NCI-H1105 treated with DMSO at 0.1 percent for 48 hours (cell line): Measurements from ENCODE around the gene ANKMY1.

Source experiments
- DNase-seq: peaks from one replicate; lab custom pipeline; 2025; lab: John Stamatoyannopoulos, UW

ANKMY1 gene, protein sequence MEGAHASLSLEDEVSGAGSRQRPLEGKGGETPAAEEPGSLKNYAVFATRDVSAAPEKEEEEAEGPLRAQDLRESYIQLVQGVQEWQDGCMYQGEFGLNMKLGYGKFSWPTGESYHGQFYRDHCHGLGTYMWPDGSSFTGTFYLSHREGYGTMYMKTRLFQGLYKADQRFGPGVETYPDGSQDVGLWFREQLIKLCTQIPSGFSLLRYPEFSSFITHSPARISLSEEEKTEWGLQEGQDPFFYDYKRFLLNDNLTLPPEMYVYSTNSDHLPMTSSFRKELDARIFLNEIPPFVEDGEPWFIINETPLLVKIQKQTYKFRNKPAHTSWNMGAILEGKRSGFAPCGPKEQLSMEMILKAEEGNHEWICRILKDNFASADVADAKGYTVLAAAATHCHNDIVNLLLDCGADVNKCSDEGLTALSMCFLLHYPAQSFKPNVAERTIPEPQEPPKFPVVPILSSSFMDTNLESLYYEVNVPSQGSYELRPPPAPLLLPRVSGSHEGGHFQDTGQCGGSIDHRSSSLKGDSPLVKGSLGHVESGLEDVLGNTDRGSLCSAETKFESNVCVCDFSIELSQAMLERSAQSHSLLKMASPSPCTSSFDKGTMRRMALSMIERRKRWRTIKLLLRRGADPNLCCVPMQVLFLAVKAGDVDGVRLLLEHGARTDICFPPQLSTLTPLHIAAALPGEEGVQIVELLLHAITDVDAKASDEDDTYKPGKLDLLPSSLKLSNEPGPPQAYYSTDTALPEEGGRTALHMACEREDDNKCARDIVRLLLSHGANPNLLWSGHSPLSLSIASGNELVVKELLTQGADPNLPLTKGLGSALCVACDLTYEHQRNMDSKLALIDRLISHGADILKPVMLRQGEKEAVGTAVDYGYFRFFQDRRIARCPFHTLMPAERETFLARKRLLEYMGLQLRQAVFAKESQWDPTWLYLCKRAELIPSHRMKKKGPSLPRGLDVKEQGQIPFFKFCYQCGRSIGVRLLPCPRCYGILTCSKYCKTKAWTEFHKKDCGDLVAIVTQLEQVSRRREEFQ

DNA sequence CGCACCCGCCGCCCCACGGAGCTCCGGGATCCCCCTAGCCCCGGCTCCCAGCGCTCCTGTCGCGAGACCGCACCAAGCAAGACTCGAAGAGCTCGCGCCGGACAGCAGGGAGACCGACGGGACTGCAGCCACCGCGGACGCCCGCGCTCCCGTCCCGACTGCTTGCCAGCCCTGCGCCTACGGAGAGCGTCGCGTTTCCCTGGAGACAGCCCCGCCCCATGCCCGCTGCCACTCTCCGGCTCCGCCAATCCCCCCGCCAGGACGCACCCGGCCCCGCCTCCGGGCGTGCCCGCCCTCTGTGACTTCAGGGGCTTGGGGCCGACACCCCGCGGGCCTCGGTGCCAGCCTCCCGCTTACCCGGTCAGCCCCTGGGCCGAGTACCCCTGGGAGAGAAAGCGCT is at the start of gene ANKMY1:
Gene ANKMY1, minus strand, starts transcription at position 181 of the 400 bp plus-strand sequence. CDS start 653 bp downstream, outside the sequence.
- no peak for DNase-seq

DNA sequence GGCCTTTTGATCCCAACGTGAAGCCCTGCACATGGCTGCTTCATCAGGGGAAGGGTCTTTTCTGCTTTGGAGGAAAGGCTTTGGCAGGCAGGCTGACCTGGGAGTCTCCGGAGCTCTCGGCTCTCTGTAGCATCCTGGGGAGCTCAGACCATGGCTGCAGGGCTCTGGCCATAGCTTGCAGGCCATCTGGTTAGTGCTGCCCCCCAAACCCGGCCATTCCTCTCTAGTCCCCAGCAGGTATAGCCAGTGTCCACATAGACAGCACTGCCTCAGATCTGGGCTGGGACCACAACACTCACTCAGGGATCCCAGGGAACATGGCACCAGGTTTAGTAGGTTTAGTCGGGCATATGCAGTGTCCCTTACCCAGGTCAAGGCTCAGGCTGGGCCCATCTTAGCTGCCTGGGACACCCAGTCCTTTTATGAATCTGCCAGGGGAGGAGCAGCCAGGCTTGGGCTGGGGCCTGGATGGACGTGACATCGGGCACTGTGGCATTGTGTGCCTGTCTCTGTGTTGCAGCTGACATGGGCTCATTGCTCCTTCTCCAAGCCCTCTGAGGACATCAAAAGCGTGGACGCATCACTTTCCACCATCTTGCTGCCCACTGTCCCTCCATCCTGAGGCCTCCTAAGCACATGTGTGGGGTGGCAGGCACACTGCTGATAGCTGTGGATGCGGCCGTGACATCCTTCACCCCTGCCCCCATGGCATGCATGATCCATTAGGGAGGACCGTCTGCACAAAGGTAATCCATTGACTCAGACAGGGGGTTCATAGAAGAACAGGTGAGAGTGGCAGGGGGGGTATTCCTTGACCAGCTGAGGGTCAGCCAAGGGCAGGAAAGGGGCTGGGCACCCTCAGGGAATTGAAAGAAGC is 48.3 kb upstream of the ANKMY1 start:
- no peak for DNase-seq

DNA sequence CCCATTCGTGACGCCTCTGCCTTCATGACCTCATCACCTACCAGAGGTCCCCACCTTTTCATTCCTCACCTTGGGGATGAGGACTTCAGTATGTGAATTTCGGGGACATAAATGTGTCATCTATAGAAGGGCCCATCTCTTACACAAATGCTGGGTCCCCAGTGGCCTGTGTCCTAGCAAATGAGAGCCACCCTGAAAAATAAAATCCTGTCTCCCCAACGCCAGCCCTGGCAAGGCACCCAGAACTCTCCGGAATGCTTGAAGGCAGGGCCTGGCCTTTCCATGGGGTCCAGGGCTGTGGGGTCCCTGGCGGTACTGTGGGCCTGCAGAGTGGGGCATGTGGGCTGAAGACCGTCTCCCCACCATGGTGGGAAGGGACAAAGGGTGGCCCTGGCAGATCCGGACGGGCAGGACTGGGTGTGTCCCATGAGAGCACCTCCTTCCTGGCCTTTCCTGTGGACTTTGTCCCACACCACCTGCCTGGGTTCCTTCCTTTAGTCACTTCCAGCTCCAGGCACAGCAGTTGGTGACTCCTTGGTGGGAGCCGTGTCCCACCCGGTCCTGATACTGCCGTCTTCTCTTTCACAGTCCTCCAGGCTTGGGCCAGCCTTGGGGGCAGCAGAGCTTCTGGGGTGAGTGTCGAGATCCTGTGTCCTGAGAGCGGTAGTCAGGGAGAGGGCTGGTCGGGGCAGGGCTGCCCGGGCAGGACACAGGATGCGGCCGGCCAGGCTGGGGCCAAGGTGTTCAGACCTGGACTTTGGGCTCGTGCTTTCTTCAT is 47.3 kb upstream of the ANKMY1 start:
- no peak for DNase-seq

DNA sequence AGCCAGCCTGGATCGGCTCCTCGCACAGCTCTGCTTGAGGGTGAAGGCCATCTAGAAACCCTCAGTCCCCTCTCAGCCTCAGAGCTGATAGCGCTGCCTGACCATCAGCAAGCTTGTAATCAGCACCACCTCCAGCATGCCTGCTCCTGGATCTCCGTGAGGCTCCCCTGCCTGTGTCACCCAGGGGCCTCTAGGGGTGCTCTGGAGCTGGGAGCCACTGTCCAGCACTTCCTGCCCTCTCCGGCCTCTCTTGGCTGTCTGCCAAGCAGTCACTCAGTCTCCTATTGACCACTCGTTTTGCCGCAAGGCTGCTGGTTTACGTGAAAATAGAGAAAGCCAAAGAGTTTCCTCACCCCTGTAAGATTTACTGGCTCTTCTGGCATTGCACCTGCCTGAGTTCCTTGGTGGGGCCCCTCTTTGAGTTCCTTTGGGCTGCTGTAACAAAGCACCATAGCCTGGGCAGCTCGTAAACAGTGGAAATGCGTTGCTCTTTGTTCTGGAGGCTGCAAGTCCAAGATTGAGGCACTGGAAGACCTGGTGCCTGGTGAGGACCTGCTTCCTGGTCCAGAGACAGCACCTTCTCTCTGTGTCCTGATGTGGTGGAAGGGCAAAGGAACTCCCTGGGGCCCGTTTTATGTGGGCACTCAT is 46.6 kb upstream of the ANKMY1 start:
- no peak for DNase-seq

DNA sequence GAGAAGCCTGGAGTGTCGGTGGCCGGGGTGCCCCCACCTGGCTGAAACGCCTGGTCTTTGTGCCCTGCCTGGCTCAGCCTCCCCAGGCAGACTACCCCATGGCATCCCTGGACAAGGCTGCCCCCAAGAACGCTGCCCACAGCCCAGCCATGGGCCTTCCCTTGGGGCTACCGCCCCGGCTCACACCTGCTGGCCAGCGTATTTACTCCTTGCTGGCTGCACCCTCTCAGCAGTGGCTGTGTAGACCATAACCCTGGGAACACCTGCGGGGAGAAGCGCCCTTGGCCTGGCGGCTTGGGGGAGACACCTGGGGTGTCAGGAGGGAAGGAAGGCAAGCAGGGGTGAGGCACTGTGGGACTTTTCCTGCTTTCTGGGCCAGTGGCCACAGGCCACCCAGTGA is 46.1 kb upstream of the ANKMY1 start:
- no peak for DNase-seq

DNA sequence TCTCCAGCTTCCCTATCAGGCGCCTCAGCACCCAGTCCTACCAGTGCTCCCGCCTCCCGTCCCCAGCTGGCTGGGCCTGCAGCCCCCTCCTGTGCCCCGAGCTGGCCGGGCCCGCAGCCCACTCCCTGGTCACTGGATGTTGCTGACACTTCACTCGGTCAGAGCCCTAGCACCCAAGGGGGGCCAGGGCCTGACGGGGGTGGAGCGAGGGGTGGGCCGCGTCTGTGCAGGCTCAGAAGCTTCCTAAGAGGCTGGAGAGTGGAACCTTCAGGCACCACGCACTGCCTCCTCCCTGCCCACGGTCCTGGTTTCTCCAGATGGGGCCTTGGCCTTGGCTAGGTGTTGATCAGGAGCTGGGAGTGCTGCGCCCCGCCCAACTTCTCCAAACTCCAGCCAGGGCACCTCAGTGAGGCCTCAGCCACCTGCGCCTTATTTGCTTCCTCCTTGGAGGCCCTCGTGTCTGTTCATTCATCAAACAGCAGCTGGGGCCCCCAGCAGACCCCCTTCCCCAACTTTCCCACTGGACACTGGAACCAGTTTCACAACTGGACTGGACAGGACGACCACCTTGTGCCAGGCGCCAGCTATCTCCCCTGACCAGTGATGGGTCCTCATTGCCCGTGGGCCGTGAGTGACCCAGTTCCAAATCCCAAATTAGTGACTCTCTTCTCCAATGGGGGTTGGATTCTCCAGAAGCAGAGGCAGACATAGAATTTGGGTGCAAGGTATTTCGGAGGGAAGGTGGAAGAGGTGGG is 45.5 kb upstream of the ANKMY1 start:
- no peak for DNase-seq

DNA sequence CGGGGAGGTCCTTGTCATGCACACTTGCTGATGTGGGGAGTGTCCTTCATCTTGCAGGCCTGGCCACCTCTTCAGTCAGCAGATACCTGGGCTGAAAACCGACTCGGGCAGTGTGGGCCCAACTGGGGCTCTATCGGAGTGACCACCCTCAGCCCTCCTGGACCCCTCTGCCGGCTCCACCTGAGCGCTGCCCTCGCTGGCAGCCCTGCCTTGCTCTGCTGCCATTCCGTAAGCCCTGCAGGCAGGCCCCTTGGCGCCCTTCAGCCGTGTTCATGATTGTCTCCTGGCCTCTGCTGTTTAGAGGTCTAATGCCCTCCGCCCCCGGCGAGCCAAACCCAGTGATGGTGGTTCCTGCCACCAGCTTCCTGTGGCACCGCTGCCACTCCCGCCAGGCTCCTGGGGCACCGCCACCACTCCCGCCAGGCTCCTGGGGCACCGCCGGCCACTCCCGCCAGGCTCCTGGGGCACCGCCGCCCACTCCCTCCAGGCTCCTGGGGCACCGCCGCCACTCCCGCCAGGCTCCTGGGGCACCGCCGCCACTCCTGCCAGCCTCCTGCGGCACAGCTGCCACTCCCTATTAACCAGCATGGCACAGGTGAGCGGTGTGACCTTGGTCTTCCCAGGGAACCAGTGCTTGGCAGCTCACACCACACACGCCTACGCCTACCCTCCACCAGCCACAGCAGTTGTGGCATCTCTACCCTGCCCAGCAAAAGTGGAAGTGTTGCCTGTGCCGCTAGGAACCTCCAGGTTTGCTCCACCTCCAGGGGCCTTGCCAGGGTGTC is 44.7 kb upstream of the ANKMY1 start:
- DNase-seq = no peak

DNA sequence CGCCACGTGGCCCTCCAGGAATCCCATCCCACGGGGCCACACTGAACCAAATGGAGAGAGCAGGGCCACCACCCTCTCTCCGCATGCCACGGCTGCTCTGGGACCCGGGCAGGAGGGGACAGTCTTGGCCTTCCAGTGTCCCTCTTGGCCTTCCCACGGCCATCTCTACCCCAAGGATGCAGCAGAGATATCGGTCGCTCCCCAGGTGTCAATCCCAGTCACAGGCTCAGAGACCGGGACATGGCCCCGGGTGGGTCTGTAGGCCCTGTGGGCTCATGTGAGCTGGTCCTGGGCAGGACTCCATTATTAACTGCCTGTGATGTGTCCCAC is 44.0 kb upstream of the ANKMY1 start:
- no peak for DNase-seq

DNA sequence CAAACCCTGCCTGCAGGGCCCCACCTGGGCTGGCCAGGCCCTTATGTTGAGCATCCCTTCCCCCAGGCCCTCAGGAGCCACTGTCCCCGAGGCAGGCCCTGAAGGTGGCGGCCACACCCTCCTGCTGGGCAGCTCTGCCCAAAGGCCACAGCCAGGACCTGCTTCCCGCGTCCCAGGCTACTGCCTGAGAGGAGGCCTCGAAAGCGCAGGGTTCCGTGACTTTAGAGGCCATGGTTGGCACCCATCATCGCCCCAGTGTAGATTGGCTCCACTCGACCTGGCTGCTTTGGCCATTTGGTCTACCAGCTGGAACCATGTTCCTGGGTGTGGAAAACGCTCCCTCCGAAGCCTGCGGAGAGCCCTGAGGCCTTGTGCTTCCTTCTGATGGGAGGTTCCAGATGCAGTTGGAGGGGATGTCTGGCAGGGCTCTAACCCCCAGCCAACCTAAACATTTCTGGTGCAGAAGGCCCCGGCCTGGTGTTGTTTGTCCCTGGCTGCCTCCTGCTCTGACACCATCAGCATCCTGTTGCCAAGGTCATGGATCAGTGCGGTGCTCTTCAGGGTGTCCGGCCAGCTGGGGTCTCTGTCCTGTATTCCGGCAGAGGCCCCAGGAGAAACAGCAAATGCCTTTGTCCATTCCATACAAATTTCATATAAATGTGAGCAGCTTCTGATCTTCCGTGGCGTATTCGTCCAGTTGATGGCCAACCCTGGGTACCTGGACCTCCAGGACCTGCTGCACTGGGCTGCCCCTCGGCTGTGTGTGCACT is 43.5 kb upstream of the ANKMY1 start:
- no peak for DNase-seq

DNA sequence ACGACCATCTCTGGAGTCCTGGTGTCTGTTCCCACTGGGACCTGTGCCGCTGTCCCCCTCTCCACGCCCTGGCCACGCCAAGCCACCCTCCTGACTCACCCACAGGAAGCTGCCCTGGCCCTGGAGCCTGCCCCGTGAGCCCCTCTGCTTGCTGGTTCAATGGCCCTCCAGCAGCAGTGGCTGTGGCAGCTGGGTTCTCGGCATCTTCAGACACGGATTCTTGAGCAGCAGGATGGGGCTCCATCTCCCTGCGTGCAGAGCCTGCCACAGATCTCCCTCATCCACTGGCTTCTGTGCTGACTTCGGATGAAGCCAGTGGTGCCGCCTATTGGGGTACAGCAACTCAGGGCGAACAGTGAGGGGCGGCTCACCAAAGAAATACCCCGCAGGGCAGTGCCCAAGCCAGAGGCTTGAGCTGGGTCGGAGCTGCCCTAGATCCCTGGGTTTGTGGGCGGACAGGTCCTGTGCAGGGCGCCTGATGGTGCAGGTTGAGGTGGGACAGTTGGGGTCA is 42.7 kb upstream of the ANKMY1 start:
- no peak for DNase-seq

DNA sequence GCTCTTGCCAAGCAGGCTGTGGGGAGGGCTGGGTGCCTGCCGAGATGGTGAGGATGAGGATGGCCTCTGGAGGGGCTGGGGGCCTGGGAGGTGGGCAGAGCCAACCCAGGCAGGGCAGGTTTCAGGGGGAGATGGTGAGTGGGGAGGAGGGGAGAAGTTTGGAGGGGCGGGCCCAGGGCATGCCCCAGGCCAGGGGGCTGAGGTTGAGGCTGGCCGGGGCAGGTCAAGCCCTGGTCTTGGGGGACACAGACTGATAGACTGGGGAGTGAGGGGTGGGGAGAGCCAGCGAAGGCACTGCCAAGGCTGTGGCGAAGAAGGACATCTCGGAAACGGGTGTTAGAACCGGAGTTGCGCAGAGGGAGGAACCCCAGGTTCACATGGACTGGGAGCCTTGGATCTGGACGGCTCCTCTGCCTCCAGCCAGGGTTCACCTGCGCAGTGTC is 41.4 kb upstream of the ANKMY1 start:
- no peak for DNase-seq

DNA sequence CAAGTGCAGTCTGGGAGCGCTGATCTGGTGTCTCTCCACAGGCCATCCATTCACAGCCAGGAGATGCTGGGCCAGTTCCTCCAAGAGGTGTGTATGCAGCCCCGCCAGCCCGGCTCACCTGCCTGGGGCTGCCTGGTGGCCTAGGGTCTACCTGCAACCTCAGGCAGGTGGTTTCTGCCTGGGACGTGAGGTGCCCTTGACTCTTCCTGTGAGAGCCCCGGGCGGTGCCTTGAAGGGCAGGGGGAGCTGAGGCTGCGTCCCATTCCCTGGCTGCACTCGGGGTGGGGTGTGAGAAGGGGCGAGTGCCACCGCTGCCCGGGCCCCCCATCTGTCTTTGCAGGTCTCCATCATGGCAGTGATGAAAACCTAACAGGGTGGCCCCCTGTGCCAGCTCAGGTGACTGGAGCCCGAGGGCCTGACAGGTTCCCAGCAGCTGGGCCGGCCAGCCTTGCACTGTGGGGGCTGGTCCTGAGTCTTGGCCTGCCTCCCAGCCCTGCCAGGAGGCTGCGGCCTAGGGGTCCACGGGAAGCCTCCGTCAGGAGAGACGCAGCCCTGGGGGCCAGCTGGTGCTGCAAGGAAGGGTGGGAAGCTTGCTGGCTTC is 40.6 kb upstream of the ANKMY1 start:
- DNase-seq = no peak

DNA sequence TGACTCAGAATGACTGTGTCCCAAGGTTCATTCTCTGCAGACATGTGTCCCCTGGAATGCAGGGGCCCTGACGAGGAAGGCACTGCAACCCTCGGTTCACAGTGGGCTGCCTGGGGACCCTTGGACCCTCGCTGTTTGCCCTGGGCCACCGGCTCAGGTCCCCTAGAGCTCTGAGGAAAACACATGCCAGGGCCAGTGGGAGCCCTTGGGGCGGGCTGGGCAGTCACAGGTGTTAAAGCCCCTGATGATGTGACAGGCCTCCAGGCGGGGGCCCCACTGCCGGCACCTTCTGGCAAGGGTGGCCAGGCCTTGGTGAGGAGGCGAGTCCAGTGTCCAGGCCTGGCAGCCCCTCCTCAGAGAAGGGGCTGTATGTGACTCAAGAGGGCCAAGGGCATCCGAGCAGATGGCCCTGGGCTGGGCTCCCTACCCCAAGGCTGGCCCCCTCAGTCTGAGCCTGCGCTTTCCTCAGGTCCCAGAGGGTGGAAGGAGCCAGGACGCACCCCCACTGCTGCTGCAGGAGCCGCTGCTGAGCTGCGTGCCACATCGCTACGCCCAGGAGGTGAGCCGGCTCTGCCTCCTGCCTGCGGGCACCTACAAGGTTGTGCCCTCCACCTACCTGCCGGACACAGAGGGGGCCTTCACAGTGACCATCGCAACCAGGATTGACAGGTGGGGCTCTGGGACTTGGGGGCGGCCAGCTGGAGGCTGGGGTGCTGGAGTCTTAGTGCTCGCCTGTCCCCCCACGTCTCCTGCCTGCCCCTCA is 39.8 kb upstream of the ANKMY1 start:
- DNase-seq = no peak

DNA sequence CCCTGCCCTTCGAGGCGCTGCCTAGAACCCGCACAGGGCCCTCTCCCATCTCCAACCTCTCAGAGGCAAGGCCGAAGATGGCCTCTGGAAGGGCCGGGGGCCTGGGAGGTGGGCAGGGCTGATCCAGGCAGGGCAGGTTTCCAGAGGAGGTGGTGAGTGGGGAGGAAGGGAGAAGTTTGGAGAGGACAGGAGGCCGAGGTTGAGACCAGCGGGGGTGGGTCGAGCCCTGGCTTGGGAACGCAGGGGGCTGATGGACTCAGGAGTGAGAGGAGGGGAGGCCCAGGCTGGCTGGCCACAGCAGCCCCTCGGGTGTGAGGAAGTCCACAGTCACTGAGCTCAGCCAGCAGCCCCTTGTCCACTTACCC is 39.2 kb upstream of the ANKMY1 start:
- DNase-seq = no peak

DNA sequence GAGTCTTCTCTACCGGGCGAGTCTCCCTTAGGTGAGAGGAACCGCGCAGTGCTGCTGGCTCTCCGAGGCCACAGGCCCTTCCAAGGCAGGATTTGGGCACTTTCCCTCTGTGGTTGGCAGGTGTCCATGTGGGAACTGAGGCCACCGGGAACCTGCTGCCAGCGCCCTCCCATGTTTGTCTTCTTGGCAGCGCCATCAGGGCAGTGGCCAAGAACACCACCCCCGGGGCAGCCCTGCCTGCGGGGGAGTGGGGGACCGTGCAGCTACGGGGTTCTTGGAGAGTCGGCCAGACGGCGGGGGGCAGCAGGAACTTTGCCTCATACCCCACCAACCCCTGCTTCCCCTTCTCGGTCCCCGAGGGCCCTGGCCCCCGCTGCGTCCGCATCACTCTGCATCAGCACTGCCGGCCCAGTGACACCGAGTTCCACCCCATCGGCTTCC is 38.7 kb upstream of the ANKMY1 start:
- no peak for DNase-seq

DNA sequence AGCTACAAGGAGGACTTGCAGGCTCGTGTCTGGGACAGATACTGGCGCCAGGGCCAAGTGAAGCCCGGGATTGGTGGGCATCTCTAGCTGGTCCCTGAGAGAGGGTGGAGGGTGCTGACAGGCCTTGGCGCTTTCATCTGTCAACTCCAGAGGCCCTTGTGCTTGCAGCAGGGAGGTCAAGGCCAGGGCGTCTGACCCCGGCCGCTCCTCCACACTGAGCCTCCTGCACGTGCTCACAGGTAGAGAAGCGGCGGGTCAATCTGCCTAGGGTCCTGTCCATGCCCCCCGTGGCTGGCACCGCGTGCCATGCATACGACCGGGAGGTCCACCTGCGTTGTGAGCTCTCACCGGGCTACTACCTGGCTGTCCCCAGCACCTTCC is 38.3 kb upstream of the ANKMY1 start:
- no peak for DNase-seq
